ENCODE measurements around the gene APOD.

Gene APOD

GRCh38 chr3:195573611-195574496 lies 9.9 kb downstream of the APOD start:
- no peak for TF ChIP-seq POLR2A (IDR thresholded peaks at IDR 0.05; ENCODE audit: low read depth, low read length)
- TF ChIP-seq TAF1 (IDR thresholded peaks at IDR 0.05; ENCODE audit: low read depth, low read length): no peak
- no peak for TF ChIP-seq SPI1 (IDR thresholded peaks at IDR 0.05; ENCODE audit: low read depth, low read length)
- no peak for TF ChIP-seq PAX5 (IDR thresholded peaks at IDR 0.05; ENCODE audit: insufficient read depth, low read length, severe bottlenecking)
- no peak for TF ChIP-seq POLR2AphosphoS5 (IDR thresholded peaks at IDR 0.05; ENCODE audit: low read depth, low read length)
- no peak for TF ChIP-seq POU2F2 (IDR thresholded peaks at IDR 0.05; ENCODE audit: low read depth, low read length)
- DNase-seq (ENCODE audit: insufficient read length, low spot score): no peak
- no peak for FAIRE-seq

DNA sequence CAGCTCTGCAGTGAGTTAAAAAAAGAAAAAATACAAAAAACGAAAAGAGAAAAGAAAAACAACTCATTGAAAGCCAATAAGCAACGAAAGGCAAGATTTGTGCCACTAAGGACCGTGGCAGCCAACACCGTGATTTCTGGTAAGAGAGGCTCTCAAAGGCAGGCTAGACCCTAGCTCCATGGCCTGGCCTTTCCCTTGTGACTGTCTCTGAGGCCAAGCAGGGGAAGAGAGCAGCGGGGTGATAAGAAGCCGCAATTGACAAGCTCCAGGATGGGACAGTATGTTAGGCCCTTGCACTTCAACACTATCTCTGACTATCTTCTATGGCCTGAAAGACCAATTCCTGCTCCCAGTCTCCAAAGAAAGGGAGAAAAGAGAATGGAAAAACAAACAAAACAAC lies 12.4 kb downstream of the APOD start:
- DNase-seq (ENCODE audit: insufficient read length, low spot score) (no peak), FAIRE-seq (no peak)
- TF ChIP-seq SPI1 (IDR thresholded peaks at IDR 0.05; ENCODE audit: low read depth, low read length) (no peak), POU2F2 (IDR thresholded peaks at IDR 0.05; ENCODE audit: low read depth, low read length) (no peak), TAF1 (IDR thresholded peaks at IDR 0.05; ENCODE audit: low read depth, low read length) (no peak), POLR2A (IDR thresholded peaks at IDR 0.05; ENCODE audit: low read depth, low read length) (no peak), POLR2AphosphoS5 (IDR thresholded peaks at IDR 0.05; ENCODE audit: low read depth, low read length) (no peak), PAX5 (IDR thresholded peaks at IDR 0.05; ENCODE audit: insufficient read depth, low read length, severe bottlenecking) (no peak)

DNA sequence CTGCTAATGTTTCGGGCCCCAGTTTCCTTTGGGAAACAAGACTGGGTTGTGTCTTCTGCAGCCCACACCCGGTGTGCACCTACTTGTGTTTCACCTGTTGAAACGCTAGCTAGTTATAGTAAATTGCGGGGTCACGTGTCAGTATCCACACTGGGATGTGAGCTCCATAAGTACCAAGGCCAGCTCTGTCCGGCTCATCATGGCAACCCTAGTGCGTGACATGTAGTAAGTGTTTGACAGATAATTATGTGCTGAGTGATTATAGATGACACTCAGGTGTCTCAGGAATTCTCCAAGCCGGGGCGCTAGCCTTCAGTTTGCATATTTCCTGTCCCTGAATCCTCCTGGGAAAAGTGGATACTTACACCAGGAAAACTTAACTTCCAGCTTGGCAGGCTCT lies 12.8 kb downstream of the APOD start:
- FAIRE-seq (no peak), DNase-seq (ENCODE audit: insufficient read length, low spot score) (no peak)
- TF ChIP-seq POU2F2 (IDR thresholded peaks at IDR 0.05; ENCODE audit: low read depth, low read length) (no peak), SPI1 (IDR thresholded peaks at IDR 0.05; ENCODE audit: low read depth, low read length) (no peak), POLR2AphosphoS5 (IDR thresholded peaks at IDR 0.05; ENCODE audit: low read depth, low read length) (no peak), POLR2A (IDR thresholded peaks at IDR 0.05; ENCODE audit: low read depth, low read length) (no peak), PAX5 (IDR thresholded peaks at IDR 0.05; ENCODE audit: insufficient read depth, low read length, severe bottlenecking) (no peak)

- no peak for DNase-seq (ENCODE audit: insufficient read length, low spot score)
- no peak for FAIRE-seq
- no peak for TF ChIP-seq PAX5 (IDR thresholded peaks at IDR 0.05; ENCODE audit: insufficient read depth, low read length, severe bottlenecking)
- no peak for TF ChIP-seq TAF1 (IDR thresholded peaks at IDR 0.05; ENCODE audit: low read depth, low read length)
- TF ChIP-seq POLR2AphosphoS5 (IDR thresholded peaks at IDR 0.05; ENCODE audit: low read depth, low read length): no peak
- TF ChIP-seq SPI1 (IDR thresholded peaks at IDR 0.05; ENCODE audit: low read depth, low read length): no peak
- no peak for TF ChIP-seq POLR2A (IDR thresholded peaks at IDR 0.05; ENCODE audit: low read depth, low read length)
- no peak for TF ChIP-seq POU2F2 (IDR thresholded peaks at IDR 0.05; ENCODE audit: low read depth, low read length)
Observed at GRCh38 chr3:195570344-195570743, 13.4 kb downstream of the APOD start.

DNA sequence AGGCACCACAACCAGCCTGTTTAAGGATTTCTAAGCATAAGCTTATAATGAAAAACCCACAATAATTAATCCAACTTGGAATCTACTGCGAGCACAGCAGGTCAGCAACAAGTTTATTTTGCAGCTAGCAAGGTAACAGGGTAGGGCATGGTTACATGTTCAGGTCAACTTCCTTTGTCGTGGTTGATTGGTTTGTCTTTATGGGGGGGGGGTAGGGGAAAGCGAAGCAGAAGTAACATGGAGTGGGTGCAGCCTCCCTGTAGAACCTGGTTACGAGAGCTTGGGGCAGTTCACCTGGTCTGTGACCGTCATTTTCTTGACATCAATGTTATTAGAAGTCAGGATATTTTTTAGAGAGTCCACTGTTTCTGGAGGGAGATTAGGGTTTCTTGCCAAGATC lies 15.1 kb downstream of the APOD start:
- DNase-seq (ENCODE audit: insufficient read length, low spot score) (no peak), FAIRE-seq (no peak)
- TF ChIP-seq SPI1 (IDR thresholded peaks at IDR 0.05; ENCODE audit: low read depth, low read length) (no peak), PAX5 (IDR thresholded peaks at IDR 0.05; ENCODE audit: insufficient read depth, low read length, severe bottlenecking) (no peak), POLR2AphosphoS5 (IDR thresholded peaks at IDR 0.05; ENCODE audit: low read depth, low read length) (no peak), POU2F2 (IDR thresholded peaks at IDR 0.05; ENCODE audit: low read depth, low read length) (no peak), TAF1 (IDR thresholded peaks at IDR 0.05; ENCODE audit: low read depth, low read length) (no peak), POLR2A (IDR thresholded peaks at IDR 0.05; ENCODE audit: low read depth, low read length) (no peak)

DNA sequence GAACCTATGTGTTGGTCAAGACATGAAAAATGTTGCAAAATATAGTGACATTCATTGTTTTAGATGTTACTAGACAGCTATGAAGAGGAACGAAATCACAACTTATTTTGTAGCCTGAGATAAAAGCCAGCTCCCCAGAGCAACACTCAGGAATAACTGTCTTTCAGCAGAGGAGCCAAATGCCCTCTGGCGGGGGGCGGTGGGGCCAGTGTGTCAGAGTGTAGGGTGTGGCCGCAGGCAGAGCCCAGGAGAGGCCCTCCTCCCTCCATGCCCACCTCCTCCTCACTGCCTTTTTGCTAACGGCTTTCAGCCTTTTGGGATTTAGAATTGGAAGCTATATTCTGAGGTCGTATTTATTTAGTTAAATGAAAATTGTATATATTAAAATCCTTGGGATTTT lies 16.9 kb downstream of the APOD start:
- FAIRE-seq: no peak
- no peak for DNase-seq (ENCODE audit: insufficient read length, low spot score)
- TF ChIP-seq PAX5 (IDR thresholded peaks at IDR 0.05; ENCODE audit: insufficient read depth, low read length, severe bottlenecking) (no peak), SPI1 (IDR thresholded peaks at IDR 0.05; ENCODE audit: low read depth, low read length) (no peak), TAF1 (IDR thresholded peaks at IDR 0.05; ENCODE audit: low read depth, low read length) (no peak), POLR2AphosphoS5 (IDR thresholded peaks at IDR 0.05; ENCODE audit: low read depth, low read length) (no peak), POU2F2 (IDR thresholded peaks at IDR 0.05; ENCODE audit: low read depth, low read length) (no peak), POLR2A (IDR thresholded peaks at IDR 0.05; ENCODE audit: low read depth, low read length) (no peak)

DNA sequence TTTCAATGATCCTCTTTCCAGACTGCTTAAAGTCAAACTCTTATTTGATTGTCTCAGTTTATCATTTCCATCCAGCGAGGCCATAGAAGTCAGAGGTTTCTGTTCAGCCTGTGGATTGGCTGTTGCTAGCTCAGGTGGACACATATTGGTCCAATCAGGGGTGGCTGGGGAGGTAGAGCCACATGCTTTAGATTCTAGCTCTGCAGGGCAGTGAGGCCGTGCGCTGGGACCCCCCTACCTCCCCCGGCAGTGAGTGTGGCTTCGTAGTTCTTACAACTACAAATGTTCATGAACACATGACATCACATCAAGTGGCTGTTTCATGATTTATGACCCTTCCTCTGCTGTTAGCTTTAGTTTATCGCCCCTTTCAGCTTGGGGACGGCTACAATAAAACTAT lies 18.0 kb downstream of the APOD start:
- FAIRE-seq (no peak), DNase-seq (ENCODE audit: insufficient read length, low spot score) (no peak)

DNA sequence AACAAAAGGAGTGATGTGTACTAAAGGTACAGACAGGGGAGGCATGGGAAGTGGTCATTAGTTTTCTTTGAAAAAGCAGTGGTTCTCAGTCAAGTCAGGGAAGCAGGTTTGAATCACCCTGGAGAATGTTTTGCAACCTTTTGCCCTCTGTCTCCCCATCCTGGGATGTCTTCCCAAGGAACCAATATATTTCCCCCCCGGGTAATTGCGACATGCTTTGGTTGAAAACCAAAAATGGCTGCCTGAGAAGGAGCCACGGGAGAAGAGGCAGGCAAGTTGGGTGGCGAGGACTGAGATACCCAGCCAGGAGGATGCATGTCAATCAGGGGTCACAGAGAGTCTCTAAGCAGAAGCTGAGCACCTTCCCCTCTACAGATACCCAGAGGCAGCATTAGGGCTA lies 20.4 kb downstream of the APOD start:
- no peak for DNase-seq (ENCODE audit: insufficient read length, low spot score)
- TF ChIP-seq SPI1 (IDR thresholded peaks at IDR 0.05; ENCODE audit: low read depth, low read length) (no peak), TAF1 (IDR thresholded peaks at IDR 0.05; ENCODE audit: low read depth, low read length) (no peak), PAX5 (IDR thresholded peaks at IDR 0.05; ENCODE audit: insufficient read depth, low read length, severe bottlenecking) (no peak), POLR2AphosphoS5 (IDR thresholded peaks at IDR 0.05; ENCODE audit: low read depth, low read length) (no peak), POU2F2 (IDR thresholded peaks at IDR 0.05; ENCODE audit: low read depth, low read length) (no peak), POLR2A (IDR thresholded peaks at IDR 0.05; ENCODE audit: low read depth, low read length) (no peak)
- no peak for FAIRE-seq

More for the DNA sequence above, 18.0 kb downstream of the APOD start:
- no peak for TF ChIP-seq SPI1 (IDR thresholded peaks at IDR 0.05; ENCODE audit: low read depth, low read length)
- no peak for TF ChIP-seq POLR2A (IDR thresholded peaks at IDR 0.05; ENCODE audit: low read depth, low read length)
- no peak for TF ChIP-seq TAF1 (IDR thresholded peaks at IDR 0.05; ENCODE audit: low read depth, low read length)
- no peak for TF ChIP-seq PAX5 (IDR thresholded peaks at IDR 0.05; ENCODE audit: insufficient read depth, low read length, severe bottlenecking)

- DNase-seq (ENCODE audit: insufficient read length, low spot score) (no peak), FAIRE-seq (no peak)
- no peak for TF ChIP-seq SPI1 (IDR thresholded peaks at IDR 0.05; ENCODE audit: low read depth, low read length)
- no peak for TF ChIP-seq TAF1 (IDR thresholded peaks at IDR 0.05; ENCODE audit: low read depth, low read length)
- no peak for TF ChIP-seq POU2F2 (IDR thresholded peaks at IDR 0.05; ENCODE audit: low read depth, low read length)
- TF ChIP-seq PAX5 (IDR thresholded peaks at IDR 0.05; ENCODE audit: insufficient read depth, low read length, severe bottlenecking): no peak
- TF ChIP-seq POLR2A (IDR thresholded peaks at IDR 0.05; ENCODE audit: low read depth, low read length): no peak
- TF ChIP-seq POLR2AphosphoS5 (IDR thresholded peaks at IDR 0.05; ENCODE audit: low read depth, low read length): no peak
Observed at GRCh38 chr3:195559723-195560409, 23.9 kb downstream of the APOD start.
